AG08395 (cell line): ENCODE data around the gene NDST1.

ENCODE experiments used
- DNase-seq: peaks from one replicate; pipeline ENCODE4 v3.0.0; 2012; ENCODE audit warnings: mixed read lengths, low spot score

NDST1 gene

DNA sequence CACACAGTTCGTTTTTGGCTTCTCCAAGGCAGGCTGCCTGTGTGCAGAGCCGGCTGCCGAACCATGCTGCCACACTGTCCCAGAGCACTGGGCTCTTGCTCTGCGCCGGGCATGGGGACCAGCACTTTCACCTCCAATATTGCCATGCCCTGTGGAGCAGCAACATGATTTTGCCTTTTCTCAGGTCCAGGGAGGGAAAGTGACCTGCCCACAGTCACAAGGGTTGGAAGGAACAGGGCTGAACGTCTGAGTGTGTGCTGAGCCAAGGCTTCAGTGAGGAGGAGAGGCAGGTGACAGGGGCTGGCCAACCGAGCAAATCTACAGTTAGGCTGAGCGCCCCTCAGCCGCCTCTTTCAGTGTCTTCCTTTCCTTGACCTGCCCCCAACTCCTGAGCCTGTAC is 98.5 kb downstream of the NDST1 start:
- no peak for DNase-seq

- no peak for DNase-seq
These were observed 99.2 kb downstream of the NDST1 start for GRCh38 chr5:150607105-150607504.
